CD8-positive, alpha-beta memory T cell (primary cell): ENCODE measurements around the gene LRRC74A. TPM values are rescaled to one million over a fixed set of nuclear protein-coding genes. Genes with fewer than 3 reads are reported as not detected.

Source experiments
- CTCF ChIA-PET: fragments of 350-600 bp; sonication (Branson Sonifier 250); formaldehyde crosslinking; loops from one replicate; lab custom pipeline; 2021; ENCODE audit warnings: antibody characterized with exemption; lab: Charles Lee
- POLR2A ChIA-PET: fragments of 350-600 bp; sonication (Branson Sonifier 250); formaldehyde crosslinking; loops from one replicate; lab custom pipeline; 2021; ENCODE audit warnings: antibody characterized with exemption; lab: Charles Lee
- DNase-seq, 5 donors: peaks; one replicate each; pipeline versions ENCODE4 v3.0.0 to v3.0.0-alpha.2; 2020 to 2022; ENCODE audit warnings: mixed read lengths in 1 of 5
- H3K27ac ChIP-seq: one replicate; pipeline ENCODE4 v1.7.0; 2013; ENCODE audit warnings: low read depth, mild to moderate bottlenecking, low read length, moderate library complexity
- H3K27me3 ChIP-seq: 2 replicates; pipeline ENCODE4 v1.7.0; 2013; ENCODE audit warnings: low read length, mild to moderate bottlenecking; ENCODE audit not compliant: insufficient read depth, poor library complexity, severe bottlenecking
- H3K36me3 ChIP-seq: 2 replicates; pipeline ENCODE4 v1.7.0; 2013; ENCODE audit warnings: mild to moderate bottlenecking, low read length, moderate library complexity; ENCODE audit not compliant: insufficient read depth
- H3K4me1 ChIP-seq: 2 replicates; pipeline ENCODE4 v1.7.0; 2013; ENCODE audit warnings: mild to moderate bottlenecking, low read length, moderate library complexity; ENCODE audit not compliant: insufficient read depth
- H3K4me3 ChIP-seq: 2 replicates; pipeline ENCODE4 v1.7.0; 2013; ENCODE audit warnings: mild to moderate bottlenecking, low read length
- H3K9me3 ChIP-seq: 2 replicates; pipeline ENCODE4 v1.7.0; 2013; ENCODE audit warnings: mild to moderate bottlenecking, low read length
- H3K27ac Mint-ChIP-seq, 8 donors: one replicate each; pipeline ENCODE4 v1.8.0; 2020 to 2021; ENCODE audit warnings: mixed read lengths in 8 of 8, mild to moderate bottlenecking in 6 of 8, inconsistent platforms in 3 of 8, moderate library complexity in 3 of 8
- H3K27me3 Mint-ChIP-seq, 2 donors: one replicate each; pipeline ENCODE4 v1.8.0; 2020 to 2021; ENCODE audit warnings: mixed read lengths in 2 of 2, mild to moderate bottlenecking in 1 of 2, moderate library complexity in 1 of 2
- H3K36me3 Mint-ChIP-seq, 3 donors: one replicate each; pipeline ENCODE4 v1.8.0; 2020 to 2021; ENCODE audit warnings: mixed read lengths in 3 of 3, inconsistent platforms in 1 of 3, mild to moderate bottlenecking in 1 of 3
- H3K4me1 Mint-ChIP-seq, 3 donors: one replicate each; pipeline ENCODE4 v1.8.0; 2020 to 2021; ENCODE audit warnings: mixed read lengths in 3 of 3, inconsistent platforms in 1 of 3, mild to moderate bottlenecking in 1 of 3
- H3K4me3 Mint-ChIP-seq, 7 donors: one replicate each; pipeline ENCODE4 v1.8.0; 2020 to 2021; ENCODE audit warnings: mixed read lengths in 7 of 7, mild to moderate bottlenecking in 6 of 7, moderate library complexity in 4 of 7, inconsistent platforms in 2 of 7
- H3K9me3 Mint-ChIP-seq, 5 donors: one replicate each; pipeline ENCODE4 v1.8.0; 2020 to 2022; ENCODE audit warnings: mixed read lengths in 5 of 5, mild to moderate bottlenecking in 3 of 5, moderate library complexity in 2 of 5, inconsistent platforms in 1 of 5
- polyA plus RNA-seq: library from polyadenylated mRNA; unstranded; fragments of 300-500 nt; fragmentation: Illumina TruSeq; gene quantifications from one replicate; pipeline ENCODE4 v1.2.3, GENCODE V29; 2021
- total RNA-seq, 2 experiments: library from RNA; stranded (reverse); gene quantifications; one replicate each; pipeline ENCODE4 v1.2.3, GENCODE V29; 2021

Gene LRRC74A
- total and polyA plus RNA-seq, 3 experiments from 2014 or later: not detected

DNA sequence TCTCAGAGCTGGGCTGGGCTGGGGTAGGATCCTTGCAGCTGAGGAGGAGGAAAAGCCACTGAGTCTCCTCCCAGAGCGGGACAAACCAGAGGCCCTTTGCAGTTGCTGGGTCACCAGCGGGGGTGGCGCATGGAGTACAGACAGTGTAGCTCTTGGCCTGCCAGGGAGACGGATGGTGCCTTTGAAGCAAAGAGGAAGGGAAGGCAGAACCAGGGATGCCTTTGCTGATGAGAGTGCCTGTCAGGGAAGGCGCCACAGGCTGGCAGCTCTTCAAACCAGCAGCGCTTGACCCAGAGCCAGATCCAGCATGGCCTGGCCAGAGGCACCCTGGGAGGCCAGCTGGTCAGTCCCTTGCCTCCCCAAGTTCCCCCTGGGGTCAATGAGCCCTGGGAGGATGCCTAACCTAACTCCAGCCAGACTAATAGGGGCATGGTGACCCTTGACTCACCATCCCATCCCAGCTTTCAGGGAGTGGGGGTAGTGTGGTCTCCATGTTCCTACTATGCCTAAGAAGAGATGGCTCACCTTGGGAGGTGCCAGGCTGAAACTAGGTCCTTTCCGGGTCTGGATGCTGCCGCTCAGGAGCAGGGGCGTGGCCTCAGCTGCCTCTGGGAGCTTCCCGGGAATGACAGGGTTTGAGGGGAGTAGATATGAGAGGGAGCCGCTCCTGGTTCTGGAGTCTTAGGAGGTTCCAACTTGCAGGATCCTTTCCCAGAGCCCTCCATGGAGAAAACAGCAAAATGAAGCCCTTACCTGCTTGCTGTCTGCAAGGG is 45.1 kb upstream of the LRRC74A start:
- DNase-seq: no peak

DNA sequence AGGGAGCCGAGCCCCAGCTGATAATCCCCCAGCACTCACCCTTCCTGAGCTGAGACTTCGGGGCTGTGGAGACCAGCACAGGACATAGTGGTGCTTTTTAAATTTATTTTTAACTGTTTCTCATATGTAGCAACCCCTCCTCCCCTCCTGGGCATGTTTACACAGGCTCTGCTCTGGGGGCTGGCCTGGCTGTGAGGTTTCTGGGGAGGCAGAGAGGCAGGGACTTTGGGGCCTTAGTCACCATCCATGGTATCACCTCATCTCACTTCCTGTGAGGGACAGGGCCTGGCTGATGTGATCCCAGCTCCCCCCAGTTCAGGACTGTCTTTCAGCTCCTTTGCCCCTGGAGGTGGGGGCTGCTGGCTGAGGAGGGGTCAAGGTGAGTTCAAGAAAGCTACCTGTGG is 44.6 kb upstream of the LRRC74A start:
- CTCF ChIA-PET: interaction anchor here (5.9 kb wide), 1 partner anchor 71 kb away, joined by 57 read pairs; no protein-coding TSS in a partner anchor
- POLR2A ChIA-PET: interaction anchor here (0.6 kb wide), 1 partner anchor 14 kb away, joined by 3 read pairs; no protein-coding TSS in a partner anchor
- Histone ChIP-seq H3K27ac (no peak overlapping the region), H3K4me3 (no peak overlapping the region), H3K9me3 (no peaks in the 10 kb centered on the region), H3K36me3 (peaks cover 7% of the 10 kb centered on the region), H3K4me1 (peaks cover 9% of the 10 kb centered on the region), H3K27me3 (no peaks in the 10 kb centered on the region)
- H3K27me3 Mint-ChIP-seq: no peaks in the 10 kb centered on the region
- DNase-seq: no peak
- H3K4me3 Mint-ChIP-seq: no peak overlapping the region
- H3K27ac Mint-ChIP-seq: peak overlapping the region in 5 of 8 donors; percentile 27 to 95 (median 53)
- H3K9me3 Mint-ChIP-seq: no peaks in the 10 kb centered on the region
- peaks cover 0 to 45% (median 11%) of the 10 kb centered on the region in 3 donors for H3K36me3 Mint-ChIP-seq
- peaks cover 13 to 30% (median 21%) of the 10 kb centered on the region in 3 donors for H3K4me1 Mint-ChIP-seq

More for the DNA sequence above, 45.1 kb upstream of the LRRC74A start:
- Histone ChIP-seq H3K27me3 (no peaks in the 10 kb centered on the region), H3K36me3 (peaks cover 4% of the 10 kb centered on the region), H3K4me3 (no peak overlapping the region), H3K27ac (no peak overlapping the region), H3K9me3 (no peaks in the 10 kb centered on the region), H3K4me1 (peaks cover 9% of the 10 kb centered on the region)
- POLR2A ChIA-PET: no interaction called here
- CTCF ChIA-PET: interaction anchor here (0.6 to 5.9 kb wide), 2 partner anchors 69 to 71 kb away, joined by 3 to 57 read pairs; no protein-coding TSS in a partner anchor
- Mint-ChIP-seq H3K4me1 (peaks cover 13 to 30% (median 21%) of the 10 kb centered on the region in 3 donors), H3K4me3 (no peak overlapping the region), H3K27me3 (no peaks in the 10 kb centered on the region), H3K36me3 (peaks cover 0 to 40% (median 11%) of the 10 kb centered on the region in 3 donors), H3K9me3 (no peaks in the 10 kb centered on the region), H3K27ac (peak overlapping the region in 4 of 8 donors; percentile 46 to 95 (median 72))

DNA sequence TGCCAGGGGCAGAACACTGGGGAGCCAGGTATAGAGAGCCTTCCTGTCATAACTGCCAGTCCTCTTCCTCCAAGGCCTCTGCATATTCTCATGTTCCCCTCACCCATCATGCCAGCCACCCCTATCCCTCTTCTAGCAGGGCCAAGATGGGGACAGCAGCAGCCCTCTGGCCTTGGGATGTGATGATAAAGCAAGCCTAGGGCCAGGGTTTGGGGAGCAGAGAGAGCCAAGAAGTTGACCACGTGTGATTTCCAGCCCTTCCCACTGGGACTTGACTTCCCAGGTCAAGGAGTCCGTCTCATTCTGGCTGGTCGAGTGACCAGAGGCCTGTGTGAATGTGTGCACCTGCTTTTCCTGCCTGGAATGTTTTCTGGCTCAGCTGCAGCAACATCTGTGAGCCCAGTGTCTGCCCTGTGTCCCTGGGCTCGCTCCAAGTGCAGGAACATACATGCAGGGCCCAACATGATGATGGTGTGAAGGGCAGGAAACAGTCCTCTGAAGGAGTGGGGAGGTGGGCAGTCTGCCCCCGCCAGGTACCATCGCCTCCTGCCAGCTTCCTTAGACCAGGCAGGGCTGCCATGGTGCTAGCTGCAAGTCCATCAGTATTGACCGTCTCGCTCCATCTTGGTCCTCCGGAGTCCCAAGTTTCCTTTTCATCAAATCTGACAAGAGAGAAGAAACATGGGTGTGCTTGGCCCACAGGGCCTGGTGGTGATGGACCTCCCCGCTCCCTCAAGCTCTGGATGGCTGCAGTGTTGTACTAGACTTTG is 43.9 kb upstream of the LRRC74A start:
- Histone ChIP-seq H3K27me3 (no peaks in the 10 kb centered on the region), H3K36me3 (peaks cover 12% of the 10 kb centered on the region), H3K27ac (no peak overlapping the region), H3K9me3 (no peaks in the 10 kb centered on the region), H3K4me1 (peaks cover 9% of the 10 kb centered on the region), H3K4me3 (no peak overlapping the region)
- Mint-ChIP-seq H3K4me1 (peaks cover 13 to 30% (median 21%) of the 10 kb centered on the region in 3 donors), H3K36me3 (peaks cover 0 to 51% (median 17%) of the 10 kb centered on the region in 3 donors), H3K4me3 (peak overlapping the region in 3 of 7 donors; percentile 10 to 70 (median 23)), H3K9me3 (no peaks in the 10 kb centered on the region), H3K27me3 (no peaks in the 10 kb centered on the region), H3K27ac (peak overlapping the region; percentile 53 to 95 (median 82))
- DNase-seq: no peak
- CTCF ChIA-PET: interaction anchor here (1.6 to 5.9 kb wide), 2 partner anchors 12 to 72 kb away, joined by 3 to 57 read pairs; no protein-coding TSS in a partner anchor
- POLR2A ChIA-PET: interaction anchor here (0.6 kb wide), 1 partner anchor 14 kb away, joined by 3 read pairs; no protein-coding TSS in a partner anchor

DNA sequence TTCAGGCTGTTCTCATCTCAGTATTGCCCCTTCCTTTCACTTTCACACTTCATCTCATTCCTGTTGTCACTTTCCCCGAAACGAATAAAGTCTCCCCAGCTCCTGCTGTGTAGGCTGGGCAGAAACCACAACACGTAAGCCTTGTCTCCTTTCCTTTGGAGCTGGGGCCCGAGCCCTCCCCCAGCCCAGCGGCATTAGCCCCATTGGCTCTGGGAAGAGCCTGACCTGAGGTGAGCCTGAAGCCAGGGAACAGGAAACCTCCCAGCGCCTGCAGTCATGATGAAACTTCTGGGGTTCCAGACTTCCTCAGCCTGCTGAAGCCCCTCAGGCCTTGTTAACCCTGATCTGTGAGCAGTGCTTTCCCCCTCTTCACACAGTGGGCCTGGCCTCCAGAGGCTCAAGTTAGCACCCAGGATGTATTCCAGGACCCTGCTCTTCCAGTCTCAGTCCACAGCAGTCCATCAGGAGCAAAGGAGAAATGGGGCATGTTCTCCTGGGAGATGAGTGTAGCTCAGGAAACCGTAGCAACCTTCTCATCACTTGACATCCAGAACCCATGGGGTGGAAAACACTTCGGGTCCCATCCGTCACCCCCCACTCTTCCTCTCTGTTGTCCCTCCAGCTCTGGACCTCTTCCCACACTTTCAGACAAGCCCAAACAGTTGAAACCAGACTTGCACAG is 43.2 kb upstream of the LRRC74A start:
- POLR2A ChIA-PET: interaction anchor here (0.9 kb wide), 1 partner anchor 73 kb away, joined by 3 read pairs; no protein-coding TSS in a partner anchor
- H3K36me3 Mint-ChIP-seq: peaks cover 0 to 58% (median 20%) of the 10 kb centered on the region in 3 donors
- peaks cover 9% of the 10 kb centered on the region for H3K4me1 ChIP-seq
- no peaks in the 10 kb centered on the region for H3K9me3 Mint-ChIP-seq
- H3K36me3 ChIP-seq: peaks cover 17% of the 10 kb centered on the region
- H3K27me3 Mint-ChIP-seq: no peaks in the 10 kb centered on the region
- CTCF ChIA-PET: interaction anchor here (1.6 to 5.9 kb wide), 2 partner anchors 12 to 73 kb away, joined by 3 to 57 read pairs; no protein-coding TSS in a partner anchor
- DNase-seq: no peak
- H3K27me3 ChIP-seq: no peaks in the 10 kb centered on the region
- H3K4me1 Mint-ChIP-seq: peaks cover 13 to 30% (median 21%) of the 10 kb centered on the region in 3 donors
- no peak overlapping the region for H3K27ac ChIP-seq
- H3K4me3 Mint-ChIP-seq: peak overlapping the region in 4 of 7 donors; percentile 10 to 70 (median 24)
- no peak overlapping the region for H3K4me3 ChIP-seq
- H3K27ac Mint-ChIP-seq: peak overlapping the region; percentile 21 to 91 (median 82)
- H3K9me3 ChIP-seq: no peaks in the 10 kb centered on the region

DNA sequence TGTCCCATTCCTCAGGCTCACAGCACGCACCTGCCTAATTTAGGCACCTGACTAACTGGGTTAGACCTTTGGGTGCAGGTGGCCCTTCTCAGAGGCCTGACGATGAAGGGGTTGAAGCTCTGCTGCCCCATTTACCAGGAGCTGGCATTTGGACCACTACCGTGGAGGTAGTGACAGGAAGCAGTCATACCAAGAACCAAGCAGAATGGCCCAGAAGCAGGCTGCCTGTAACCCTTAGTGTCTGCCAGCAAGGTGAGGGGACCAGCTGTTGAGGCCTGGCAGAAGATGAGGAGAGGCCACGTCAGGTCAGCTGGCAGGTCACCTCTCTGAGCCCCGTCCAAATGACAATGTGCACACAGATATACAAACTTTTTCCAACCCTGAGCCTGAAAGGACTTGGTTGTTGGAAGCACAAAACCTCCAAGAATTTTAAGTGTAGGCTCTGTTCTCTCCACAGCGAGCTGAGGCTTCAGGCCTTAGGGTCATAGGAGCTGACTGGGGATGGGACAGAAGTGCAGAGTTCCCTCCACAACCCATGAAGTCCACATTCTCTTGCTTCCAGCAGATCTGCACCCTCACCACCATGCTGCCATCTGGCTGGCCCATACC is 41.8 kb upstream of the LRRC74A start:
- H3K36me3 ChIP-seq: peaks cover 29% of the 10 kb centered on the region
- H3K9me3 ChIP-seq: no peaks in the 10 kb centered on the region
- Mint-ChIP-seq H3K36me3 (peaks cover 0 to 70% (median 25%) of the 10 kb centered on the region in 3 donors), H3K9me3 (no peaks in the 10 kb centered on the region), H3K4me1 (peaks cover 13 to 30% (median 21%) of the 10 kb centered on the region in 3 donors), H3K27ac (peak overlapping the region in 6 of 8 donors; percentile 17 to 74 (median 60)), H3K27me3 (no peaks in the 10 kb centered on the region), H3K4me3 (peak overlapping the region in 1 of 7 donors; percentile 77)
- ChIA-PET POLR2A (interaction anchor here (0.9 kb wide), 1 partner anchor 74 kb away, joined by 3 read pairs; no protein-coding TSS in a partner anchor), CTCF (interaction anchor here (0.7 to 5.9 kb wide), 11 partner anchors 11 to 88 kb away, joined by 3 to 57 read pairs (median 4); partner anchors contain the start of genes ANGEL1 and VASH1)
- H3K27me3 ChIP-seq: no peaks in the 10 kb centered on the region
- no peak overlapping the region for H3K27ac ChIP-seq
- H3K4me1 ChIP-seq: peaks cover 9% of the 10 kb centered on the region
- no peak for DNase-seq
- no peak overlapping the region for H3K4me3 ChIP-seq

DNA sequence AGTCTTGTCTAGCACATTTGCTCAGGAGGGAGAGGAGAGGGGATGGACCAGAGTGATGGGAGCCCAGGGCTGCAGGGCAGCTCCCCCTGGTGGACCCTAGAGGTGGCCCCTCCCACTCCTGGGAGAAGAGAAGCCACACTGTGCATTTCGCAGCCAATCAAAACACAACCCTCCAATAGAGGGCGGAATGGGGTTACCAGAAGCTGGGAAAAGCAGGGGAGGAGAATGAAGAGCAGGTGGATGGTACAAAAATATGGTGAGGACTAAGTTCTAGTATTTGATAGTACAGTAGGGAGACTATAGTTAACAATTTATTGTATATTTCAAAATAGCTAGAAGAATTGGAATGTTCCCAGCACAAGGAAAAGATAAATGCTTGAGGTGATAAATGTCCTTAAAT is 41.3 kb upstream of the LRRC74A start:
- CTCF ChIA-PET: interaction anchor here (0.7 to 5.9 kb wide), 11 partner anchors 12 to 88 kb away, joined by 3 to 57 read pairs (median 4); partner anchors contain the start of genes ANGEL1 and VASH1
- Histone ChIP-seq H3K27ac (no peak overlapping the region), H3K27me3 (no peaks in the 10 kb centered on the region), H3K9me3 (no peaks in the 10 kb centered on the region), H3K4me3 (no peak overlapping the region), H3K4me1 (peaks cover 9% of the 10 kb centered on the region), H3K36me3 (peaks cover 30% of the 10 kb centered on the region)
- Mint-ChIP-seq H3K4me1 (peaks cover 13 to 30% (median 21%) of the 10 kb centered on the region in 3 donors), H3K27me3 (no peaks in the 10 kb centered on the region), H3K27ac (peak overlapping the region in 6 of 8 donors; percentile 47 to 80 (median 68)), H3K36me3 (peaks cover 0 to 72% (median 25%) of the 10 kb centered on the region in 3 donors), H3K4me3 (peak overlapping the region in 1 of 7 donors; percentile 77), H3K9me3 (no peaks in the 10 kb centered on the region)
- POLR2A ChIA-PET: no interaction called here
- peak; percentile 17 to 68 (median 38) for DNase-seq
